Measurements from ENCODE around the gene SCPEP1. TPM values are rescaled to one million over a fixed set of nuclear protein-coding genes. Genes with fewer than 3 reads are reported as not detected.

SCPEP1 gene
- total RNA-seq, 4 donors from 2014 or later = 22.2 to 156 (median 59.2) TPM

DNA sequence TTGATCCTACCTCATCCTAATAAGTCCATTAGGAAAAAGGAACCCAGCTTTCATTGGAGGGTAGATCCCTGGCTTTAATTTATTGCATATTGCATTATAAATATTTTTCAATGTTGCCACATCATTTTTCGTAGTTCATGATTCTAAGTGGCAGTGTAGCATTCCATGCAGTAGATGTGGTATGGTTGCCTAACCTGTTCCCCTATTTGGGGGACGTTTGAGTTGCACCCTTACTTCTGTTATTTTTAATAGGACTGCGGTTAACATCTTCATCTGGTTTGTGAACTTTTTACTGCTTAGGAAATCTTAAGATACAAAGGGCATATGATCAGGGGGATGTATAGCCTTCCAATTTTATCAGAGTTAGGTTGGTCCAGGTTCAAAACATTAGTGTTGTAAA, 5.4 kb downstream of the SCPEP1 start:
- TF ChIP-seq, protein P1, sequence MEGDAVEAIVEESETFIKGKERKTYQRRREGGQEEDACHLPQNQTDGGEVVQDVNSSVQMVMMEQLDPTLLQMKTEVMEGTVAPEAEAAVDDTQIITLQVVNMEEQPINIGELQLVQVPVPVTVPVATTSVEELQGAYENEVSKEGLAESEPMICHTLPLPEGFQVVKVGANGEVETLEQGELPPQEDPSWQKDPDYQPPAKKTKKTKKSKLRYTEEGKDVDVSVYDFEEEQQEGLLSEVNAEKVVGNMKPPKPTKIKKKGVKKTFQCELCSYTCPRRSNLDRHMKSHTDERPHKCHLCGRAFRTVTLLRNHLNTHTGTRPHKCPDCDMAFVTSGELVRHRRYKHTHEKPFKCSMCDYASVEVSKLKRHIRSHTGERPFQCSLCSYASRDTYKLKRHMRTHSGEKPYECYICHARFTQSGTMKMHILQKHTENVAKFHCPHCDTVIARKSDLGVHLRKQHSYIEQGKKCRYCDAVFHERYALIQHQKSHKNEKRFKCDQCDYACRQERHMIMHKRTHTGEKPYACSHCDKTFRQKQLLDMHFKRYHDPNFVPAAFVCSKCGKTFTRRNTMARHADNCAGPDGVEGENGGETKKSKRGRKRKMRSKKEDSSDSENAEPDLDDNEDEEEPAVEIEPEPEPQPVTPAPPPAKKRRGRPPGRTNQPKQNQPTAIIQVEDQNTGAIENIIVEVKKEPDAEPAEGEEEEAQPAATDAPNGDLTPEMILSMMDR (IDR thresholded peaks at IDR 0.05; ENCODE audit: low read depth) = no peak

DNA sequence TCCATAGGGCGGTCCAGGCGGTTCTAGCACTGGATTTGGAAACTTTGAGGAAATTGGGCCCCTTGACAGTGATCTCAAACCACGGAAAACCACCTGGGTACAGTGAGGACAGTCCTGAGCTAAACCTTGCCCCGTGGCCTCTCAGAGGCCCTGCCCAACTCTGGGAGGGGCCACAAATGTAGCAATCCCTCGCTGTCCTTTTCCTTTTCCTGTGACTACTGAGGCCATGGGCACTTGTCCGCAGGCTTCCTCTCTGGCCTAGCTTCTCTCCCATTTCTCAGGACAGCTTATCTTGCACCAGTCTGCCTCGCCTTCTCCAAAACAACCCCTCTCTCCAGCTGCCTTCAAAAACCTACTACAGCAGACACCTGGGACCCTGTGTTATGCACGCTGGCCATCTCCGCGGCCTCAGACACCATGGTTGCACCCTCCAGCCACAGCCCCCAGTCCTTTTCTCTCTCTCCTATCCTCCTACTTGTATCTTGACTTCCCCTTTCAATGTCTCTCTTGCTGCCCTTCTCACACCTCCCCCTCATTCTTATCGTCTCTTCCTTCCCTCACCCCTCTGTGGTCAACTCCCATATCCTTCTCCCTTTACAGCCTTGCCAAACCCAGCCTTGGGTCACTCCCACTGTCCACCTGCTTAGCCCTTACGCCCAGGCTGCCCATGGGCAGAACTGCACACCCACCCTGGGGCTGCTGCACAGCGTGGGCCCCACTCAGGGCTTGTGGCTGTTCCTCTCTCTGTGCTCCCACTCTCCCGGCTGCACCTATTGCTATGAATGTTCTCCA, 7.6 kb downstream of the SCPEP1 start:
- TF ChIP-seq, protein P1 (IDR thresholded peaks at IDR 0.05; ENCODE audit: low read depth) = no peak

GRCh38 chr17:56987283-56987834, 9.4 kb downstream of the SCPEP1 start:
- TF ChIP-seq, protein P1 (IDR thresholded peaks at IDR 0.05; ENCODE audit: low read depth) = no peak

GRCh38 chr17:56988901-56989572, 11.1 kb downstream of the SCPEP1 start:
- TF ChIP-seq, protein P1 (IDR thresholded peaks at IDR 0.05; ENCODE audit: low read depth) = no peak

DNA sequence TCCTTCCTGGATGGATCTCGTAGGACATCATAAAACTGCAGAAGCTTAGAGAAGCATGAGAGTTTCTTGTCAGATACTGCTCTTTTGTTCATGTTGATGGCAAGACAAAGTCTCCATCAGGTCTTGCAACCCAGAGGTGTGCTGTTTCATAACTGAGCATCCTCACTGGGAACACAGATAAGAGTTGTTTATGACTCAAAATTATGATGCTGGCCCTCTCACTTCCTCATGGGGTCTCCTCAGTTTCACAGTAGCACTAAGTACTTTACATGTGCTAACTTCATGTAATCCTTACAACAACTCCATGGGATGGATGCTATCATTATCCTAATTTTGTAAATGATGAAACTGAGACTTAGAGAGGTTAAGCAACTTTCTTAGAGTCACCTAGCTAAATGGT, 14.4 kb downstream of the SCPEP1 start:
- TF ChIP-seq, protein P1 (IDR thresholded peaks at IDR 0.05; ENCODE audit: low read depth) = no peak

DNA sequence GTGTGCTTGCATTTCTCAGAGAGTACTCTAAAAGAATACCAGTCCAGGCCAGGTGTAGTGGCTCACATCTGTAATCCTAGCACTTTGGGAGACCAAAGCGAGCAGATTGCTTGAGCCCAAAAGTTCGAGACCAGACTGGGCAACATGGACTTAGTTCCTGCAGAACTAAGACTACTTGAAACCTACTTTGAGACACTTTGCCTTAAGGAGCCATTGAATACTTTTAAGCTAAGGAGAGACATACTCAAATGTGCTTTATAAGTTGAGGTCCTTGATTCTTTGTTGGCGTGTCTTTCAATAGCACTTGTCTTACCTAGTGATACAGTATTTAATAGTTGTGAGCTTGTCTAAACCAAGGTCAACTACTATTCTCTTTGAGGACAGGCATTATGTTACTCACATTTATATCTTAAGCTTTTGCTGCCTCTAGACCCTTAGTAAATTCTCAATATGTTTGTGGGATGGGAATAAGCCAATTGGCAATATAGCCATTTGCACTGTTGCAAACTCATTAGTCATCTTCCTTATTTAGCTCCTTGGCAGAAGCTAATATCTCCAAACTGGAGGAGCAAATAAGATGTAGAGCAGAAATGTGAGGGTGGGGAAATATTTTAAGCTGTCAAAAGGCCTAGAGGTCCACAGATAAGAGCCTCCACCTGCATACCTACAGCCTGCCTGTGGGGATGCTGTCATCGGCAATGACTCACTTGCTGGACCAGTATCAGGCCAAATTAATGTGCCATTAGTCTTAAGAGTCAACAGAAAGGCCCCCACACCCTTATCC, 16.3 kb downstream of the SCPEP1 start:
- TF ChIP-seq, protein P1 (IDR thresholded peaks at IDR 0.05; ENCODE audit: low read depth) = no peak
